Stimulated activated CD8-positive, alpha-beta memory T cell treated with anti-CD3 and anti-CD28 coated beads, Interleukin-7, amount 100 ng/mL, for 24 hours (primary cell): ENCODE data around the gene EXOC7.

Source experiments
- DNase-seq: peaks from one replicate; pipeline ENCODE4 v3.0.0-alpha.2; 2020; ENCODE audit warnings: low read depth

Gene EXOC7, protein sequence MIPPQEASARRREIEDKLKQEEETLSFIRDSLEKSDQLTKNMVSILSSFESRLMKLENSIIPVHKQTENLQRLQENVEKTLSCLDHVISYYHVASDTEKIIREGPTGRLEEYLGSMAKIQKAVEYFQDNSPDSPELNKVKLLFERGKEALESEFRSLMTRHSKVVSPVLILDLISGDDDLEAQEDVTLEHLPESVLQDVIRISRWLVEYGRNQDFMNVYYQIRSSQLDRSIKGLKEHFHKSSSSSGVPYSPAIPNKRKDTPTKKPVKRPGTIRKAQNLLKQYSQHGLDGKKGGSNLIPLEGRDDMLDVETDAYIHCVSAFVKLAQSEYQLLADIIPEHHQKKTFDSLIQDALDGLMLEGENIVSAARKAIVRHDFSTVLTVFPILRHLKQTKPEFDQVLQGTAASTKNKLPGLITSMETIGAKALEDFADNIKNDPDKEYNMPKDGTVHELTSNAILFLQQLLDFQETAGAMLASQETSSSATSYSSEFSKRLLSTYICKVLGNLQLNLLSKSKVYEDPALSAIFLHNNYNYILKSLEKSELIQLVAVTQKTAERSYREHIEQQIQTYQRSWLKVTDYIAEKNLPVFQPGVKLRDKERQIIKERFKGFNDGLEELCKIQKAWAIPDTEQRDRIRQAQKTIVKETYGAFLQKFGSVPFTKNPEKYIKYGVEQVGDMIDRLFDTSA

DNA sequence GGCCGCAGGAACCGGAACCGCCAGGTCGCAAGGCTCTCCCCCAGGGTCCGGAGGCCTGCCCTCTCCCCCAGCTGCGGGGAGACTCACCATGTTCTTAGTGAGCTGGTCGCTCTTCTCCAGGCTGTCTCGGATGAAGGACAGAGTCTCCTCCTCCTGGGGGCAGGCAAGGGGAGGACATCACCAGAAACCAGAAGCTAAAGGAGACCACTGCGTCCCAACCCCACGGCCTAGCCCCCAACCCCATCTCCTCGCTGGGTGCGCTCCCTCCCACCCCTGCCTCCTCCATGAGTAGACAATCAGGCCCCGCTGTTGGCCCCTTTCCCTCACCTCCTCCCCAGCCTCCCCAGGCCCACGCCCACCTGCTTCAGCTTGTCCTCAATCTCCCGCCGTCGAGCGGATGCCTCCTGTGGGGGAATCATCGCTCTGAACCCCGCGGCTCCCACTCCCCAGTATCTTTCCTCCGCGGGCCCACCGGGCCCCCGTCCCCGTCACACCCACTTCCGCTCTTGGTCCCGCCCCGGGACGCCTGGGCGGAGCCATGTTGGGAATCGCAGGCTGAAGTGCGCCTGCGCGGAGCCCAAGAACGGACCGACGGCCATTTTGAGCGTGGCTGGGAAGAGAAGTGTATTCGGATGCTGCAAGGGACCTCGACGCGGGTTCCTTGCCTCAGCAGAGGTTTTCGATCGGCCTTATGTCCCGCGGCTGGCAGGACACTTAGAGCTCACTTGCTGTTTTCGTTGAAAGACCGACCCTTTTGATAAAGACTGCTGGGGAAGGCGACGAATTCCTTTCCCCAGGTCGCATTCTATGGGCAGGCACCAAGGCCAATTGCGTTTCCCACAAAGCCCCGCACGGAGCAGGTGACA is at the start of gene EXOC7:
Gene EXOC7 (minus strand): TSS at position 514 of the 866 bp plus-strand sequence. CDS start 95 bp downstream, at position 419.
- DNase-seq, result peak; percentile 91

DNA sequence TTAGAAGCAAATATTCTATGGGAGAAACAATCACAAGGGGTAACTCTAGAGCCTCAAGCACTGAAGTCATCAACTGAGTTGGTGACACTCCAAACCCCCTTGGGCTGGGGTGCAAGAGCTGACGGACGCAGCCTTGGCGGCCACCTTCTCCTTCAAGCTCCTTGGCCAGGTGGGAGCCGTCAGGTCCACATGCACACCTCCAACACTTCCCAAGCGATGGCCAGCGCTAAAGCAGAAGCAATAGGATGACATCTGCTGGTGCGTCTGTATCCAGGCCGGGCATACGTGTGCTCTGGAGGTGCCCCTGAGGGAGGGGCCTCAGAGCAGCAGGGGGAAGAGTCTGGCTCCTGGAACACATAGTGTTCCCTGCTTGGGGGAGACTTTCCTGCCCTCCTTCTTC is 49.6 kb upstream of the EXOC7 start:
- DNase-seq, result no peak

DNA sequence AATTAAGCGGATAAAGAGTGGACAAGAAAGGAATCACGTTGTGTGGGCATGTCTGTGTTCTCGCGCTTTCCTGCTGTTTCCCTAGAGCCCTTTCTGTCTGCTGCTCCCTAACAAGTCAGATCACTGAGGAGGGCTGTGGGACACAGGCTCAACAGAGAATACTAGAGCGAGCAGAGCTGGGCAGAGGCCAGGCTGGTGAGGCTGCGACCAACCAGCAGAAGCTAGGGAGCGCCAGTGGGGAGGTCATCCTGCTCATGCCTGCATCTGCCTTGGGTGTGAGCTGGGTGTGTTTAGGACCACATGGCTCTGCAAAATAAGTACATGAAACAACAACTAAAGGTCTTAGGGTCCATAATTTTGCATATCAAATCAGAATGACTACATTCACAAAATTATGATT is 49.0 kb upstream of the EXOC7 start:
- DNase-seq, result no peak

DNA sequence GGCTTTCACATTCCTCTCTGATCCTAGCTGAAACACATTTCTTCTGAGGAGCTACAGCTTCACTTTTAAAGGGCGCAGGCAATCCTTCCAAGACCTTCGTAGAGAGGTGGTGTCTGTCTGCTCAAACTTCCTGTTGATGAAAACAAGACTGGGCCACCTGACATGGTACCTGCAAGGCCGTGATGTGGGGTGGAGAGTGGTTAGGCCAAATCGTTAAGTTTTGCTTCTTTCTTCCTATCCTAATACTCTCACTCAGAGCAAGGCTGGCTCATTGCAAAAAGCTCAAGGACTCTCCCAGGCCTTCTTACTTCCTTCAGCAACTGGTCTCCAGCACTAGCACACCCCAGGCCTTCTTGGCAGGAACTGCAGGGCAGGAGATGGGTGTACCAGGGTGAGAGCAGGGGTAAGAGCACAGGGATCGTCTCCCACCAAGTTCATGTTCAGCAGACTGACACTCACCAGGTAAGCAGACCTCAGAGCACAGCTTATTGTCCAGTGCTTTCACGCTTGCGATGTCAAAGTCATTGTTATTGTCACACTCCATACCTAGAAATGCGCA is 48.4 kb upstream of the EXOC7 start:
- DNase-seq, result no peak

DNA sequence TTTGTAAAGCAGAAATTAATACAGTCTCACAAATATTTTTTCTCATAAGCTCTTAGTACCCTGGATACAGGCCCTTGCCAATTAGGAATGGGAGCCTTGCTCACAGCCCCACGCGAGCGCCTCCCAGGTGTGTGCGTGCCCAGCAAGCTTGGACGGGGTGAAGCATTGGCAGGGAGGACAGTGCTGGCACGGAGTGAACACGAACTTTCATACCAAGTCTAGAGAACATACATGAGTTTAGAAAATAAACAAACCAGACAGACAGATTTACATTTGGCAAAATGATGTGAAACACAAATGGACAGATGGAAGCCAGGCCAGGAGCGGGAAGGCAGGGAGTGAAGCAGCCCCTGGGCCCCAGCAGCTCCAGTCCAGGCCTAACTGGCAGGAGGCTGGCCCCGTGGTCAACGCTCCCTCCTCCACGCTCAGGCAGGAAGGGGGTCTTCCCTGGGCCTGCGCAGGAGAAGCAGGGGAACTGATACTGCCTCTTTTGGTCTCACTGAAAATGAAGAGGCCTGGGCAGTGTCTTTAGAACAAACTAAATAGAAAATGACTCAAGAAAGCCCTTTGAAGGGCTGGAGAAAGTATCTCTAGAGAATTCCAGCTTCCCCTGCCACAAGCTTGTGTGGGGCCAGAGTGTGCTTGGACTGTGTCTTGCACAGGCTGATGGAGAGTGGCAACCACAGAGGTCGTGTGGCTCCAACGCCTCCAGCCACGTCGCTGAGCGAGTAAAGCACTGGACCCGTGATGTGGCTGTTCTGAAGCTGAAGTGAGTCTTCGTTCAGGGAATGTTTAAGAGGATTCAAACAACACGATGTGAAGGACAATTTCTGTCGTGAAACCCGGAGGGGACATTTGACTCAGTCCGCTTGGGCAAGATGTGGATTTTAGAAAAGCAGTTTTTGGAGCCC is 47.4 kb upstream of the EXOC7 start:
- DNase-seq, result no peak

DNA sequence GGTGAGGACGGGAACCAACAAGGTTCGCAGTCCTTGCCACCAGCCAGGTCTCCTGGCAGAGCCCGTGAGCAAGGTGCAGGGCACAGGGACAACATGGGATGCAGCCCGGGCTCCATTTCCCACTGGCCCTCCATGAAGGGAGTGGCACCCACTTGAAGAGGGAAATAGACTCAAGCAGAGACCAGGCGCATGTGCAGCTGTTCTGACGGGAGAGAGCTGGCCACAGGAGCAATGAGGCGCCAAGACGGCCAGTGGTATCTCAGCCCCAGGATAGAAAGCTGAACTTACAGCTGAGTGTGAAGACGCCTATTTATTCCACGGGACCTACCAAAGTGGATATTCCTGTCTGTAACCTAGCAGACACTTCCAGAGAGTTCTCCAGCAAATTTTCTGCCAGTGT is 45.6 kb upstream of the EXOC7 start:
- DNase-seq, result no peak

DNA sequence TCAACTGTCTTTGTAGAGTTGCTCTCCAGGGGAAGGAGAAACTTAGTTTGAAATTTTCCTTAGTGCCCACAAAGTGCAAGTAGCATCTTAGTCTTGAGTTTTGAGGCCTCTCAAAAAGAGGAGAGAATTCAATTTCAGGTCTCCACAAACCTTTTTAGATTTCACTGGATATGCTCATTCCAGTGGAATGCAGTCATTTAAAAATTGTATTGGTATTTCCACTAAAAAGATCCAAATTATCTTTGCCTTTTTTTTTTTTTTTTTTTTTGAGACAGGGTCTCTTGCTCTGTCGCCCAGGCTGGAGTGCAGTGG is 44.4 kb upstream of the EXOC7 start:
- DNase-seq, result no peak

DNA sequence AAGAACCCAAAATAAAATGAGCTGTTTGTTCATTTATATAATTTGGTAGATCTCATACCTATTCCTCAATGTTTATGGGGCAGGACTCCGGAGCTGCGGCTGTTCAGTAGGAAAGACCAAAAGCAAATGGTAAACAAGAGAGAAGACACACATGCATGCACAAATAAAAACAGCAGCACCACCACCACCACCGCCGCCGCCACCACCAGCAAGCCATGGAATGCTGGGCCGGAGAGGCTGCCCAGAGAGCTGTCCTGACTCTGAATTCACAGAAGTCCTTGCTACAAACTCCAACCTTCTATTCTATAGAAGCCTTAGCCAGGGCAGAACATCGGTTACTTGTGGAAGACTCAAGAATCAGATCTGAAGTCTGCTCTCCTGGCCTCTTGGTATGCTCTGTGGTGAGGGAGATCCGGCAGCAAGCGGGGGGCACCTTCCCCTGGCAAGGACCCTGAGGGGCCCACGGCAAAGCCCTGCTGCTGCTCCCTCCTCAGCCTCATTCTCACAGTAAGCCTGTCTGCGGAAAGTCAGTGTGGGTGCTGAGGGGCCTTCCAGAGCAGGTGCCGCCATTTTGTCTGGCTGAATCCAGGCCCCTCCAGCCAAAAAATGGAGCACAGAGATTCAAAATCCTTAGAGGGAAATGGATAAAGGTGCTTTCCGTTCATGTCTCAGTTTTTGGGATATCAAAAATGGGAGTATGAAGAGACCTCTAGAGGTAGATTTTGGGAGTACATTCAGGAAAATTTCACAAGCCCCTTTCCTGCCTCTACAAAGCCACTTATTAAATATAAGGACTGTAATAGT is 43.8 kb upstream of the EXOC7 start:
- no peak for DNase-seq

DNA sequence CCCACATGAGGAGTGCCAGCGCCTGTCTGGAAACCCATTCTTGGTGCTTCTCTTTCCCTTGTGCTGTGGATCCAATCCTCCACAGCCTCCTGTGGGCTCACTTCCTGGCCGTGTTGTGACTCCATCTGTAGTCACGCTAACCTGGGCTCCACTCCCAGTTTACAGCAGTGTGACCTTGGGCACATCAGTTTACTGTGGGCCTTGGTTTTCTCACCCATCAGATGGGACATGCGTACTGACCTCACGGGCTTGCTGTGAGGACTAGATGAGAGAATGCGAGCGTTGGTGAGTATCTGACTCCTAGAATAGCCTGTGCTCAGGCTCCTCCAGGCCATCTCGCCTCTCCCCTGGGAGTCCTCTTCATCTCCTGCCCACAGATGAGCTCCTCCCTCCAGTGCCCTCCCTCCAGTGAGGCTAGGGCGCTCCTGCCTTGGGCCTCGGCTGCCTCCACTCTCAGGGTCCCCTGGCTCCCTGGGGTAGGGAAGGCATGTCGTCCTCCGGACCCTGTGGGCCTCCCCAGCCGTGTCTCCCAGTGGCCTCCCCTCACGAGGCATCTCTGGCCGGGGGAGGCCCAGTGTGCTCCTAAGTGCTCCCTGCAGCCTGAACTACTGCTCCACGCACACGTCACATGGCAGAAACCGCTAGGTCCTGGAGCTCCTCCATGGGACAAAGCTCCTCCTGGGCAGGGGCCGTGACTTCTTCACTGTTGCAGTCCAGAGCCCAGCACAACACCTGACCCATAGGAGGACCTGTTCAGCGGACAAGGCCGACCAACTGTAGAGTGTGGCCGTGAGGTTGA is 42.7 kb upstream of the EXOC7 start:
- DNase-seq, result no peak

DNA sequence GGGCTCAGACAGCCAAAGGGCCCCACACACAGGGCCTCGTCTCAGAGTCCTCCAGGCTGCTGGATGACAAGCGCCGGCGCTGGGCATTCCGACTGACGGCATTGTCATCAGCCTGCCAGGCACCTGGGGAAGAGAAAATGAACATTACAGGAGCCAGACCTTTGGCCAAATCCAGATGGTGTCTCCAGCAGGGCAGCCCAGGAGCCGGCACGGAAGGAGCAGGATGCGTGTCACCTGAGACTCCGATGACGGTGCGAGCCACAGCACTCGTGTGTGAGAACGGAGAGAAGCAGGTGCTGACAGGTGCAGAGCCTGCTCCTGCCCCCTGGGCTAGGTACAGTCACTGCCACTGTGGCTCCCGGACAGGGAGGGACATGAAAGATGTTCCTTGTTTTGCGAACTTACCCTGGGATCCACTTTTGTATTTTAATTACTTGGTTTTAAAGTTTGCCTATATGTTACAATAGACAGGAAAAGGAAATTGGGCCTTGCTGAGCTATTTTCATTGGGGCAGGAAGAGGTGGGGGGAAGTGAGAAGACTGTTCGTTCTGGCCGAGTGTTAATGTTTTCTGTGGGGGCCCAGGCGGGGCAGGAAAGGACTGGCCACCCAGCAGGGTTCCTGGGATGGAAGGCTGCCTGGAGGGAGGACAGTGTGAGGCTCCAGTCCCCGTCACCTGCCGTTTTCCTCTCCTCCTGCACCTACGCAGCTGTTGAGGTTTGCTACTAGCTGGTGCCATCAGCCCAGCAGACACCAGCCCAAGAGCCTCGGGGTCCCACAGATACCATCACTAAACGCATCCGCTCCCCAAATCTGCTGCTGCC is 41.9 kb upstream of the EXOC7 start:
- DNase-seq, result no peak

DNA sequence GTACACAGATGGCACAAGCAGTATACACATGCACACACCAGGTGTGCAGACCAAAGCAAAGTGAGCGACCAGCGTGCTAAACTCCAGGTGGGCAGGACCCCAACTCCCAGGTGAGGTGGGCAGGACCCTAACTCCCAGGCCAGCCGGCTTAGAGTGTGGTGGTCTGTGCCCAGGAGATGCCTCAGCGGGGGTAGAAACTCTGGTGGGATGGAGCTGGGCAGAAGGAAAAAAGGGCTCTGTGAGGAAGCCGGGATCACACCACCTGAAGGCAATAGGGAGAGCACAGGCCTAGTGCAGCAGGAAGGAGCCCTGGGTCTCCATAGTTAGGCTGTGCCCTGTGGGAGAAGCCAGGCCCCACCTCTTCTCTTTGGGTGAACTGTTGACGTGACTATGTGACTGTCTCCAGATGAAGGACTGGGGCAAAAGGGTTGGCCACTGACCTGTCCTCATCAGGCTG is 39.0 kb upstream of the EXOC7 start:
- DNase-seq, result no peak

DNA sequence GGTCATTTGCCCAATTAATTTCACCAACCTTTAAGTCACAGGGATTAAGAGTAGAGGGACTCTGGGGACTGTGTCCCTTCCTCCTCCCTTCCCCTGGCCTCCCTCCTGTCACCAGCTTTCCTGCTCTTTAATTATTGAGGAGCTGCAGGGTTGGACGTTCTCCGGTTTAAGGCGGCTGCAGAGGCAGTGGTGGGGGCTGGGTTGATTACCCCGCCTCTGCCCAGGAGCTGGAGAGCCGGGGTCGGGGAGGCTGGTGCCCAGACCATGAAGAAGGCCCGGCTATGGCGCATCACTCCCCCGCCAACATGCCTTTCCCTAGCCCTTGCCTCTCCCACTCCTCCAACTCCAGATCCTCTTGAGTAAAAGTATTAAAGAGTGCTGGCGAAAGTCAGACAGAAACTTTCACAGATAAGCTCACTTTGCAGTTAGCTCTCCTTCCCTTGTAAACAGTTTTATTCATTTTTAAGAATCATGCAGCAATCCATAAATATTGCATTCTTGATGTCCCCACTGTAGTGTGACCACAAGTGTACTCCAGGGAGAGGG is 38.5 kb upstream of the EXOC7 start:
- DNase-seq, result no peak

DNA sequence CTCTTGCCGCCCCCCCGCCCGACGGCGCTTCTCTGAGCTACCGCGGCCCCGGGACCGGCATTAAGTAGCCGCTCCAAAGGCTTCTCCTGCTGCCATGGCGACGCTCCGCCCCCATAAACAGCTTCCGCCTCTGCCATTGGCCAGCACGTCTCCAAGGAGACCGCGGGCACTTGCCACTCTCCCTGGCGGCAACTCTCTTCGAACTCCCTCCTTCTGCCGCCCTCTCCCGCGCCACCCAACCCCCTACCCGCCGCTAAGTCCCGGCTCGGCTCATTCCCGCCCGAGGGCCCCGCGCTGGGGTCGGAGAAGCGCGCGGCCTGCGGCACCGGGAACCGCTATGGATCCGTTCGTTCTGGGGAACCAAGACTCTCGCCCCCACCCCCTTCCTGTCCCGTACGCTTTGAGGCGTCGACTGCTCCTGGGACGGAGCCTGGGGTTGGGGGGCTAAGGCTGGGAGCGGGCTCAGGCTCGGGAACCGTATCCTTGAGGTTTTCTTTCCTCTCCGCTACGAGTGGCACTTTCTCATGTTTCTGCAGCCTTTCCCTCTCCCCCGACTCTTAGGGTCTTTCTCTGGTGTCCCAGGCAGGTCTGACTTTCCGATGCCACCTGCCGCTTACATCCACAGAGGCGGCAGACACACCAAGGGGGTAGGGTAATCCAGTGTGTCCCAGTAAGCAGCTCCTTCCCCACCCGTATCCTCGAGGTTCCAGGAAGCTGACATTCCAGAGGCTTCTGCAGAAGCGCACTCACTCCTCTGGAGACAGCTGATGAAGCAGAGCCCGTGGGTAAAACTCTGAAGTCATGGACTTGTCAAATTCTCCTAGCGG is 37.8 kb upstream of the EXOC7 start, which contains the start of gene FOXJ1:
Gene FOXJ1 (minus strand): TSS at position 34 of the 827 bp plus-strand sequence. CDS start 850 bp downstream, outside the sequence.
- peak; percentile 79 for DNase-seq

DNA sequence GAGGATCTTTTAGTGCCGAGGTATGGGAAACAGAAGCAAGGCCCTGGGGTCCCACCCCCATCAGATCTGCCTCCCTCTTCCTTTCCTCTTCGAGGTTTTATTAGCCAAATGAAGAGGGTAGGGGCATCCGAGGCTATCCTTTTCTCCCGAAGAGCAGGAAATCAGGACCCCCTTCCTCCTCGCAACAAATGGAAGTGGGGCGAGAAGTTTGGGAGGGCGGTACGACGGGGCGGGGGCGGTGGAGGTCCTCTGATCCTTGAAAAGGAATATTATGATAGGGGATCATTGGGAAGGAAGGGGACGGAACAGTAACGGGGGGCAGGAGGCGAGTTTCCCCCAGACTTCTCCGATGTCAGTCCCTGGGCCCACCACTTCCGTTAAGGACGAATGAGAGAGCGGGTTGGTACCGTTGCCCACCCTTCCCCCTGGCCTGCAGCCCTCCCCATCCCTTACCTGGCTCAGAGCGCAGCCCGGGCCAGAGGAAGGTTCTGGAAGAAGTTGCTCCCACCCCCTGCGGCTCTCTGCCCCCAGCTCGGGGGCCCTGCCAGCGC is 37.1 kb upstream of the EXOC7 start:
- DNase-seq, result no peak

DNA sequence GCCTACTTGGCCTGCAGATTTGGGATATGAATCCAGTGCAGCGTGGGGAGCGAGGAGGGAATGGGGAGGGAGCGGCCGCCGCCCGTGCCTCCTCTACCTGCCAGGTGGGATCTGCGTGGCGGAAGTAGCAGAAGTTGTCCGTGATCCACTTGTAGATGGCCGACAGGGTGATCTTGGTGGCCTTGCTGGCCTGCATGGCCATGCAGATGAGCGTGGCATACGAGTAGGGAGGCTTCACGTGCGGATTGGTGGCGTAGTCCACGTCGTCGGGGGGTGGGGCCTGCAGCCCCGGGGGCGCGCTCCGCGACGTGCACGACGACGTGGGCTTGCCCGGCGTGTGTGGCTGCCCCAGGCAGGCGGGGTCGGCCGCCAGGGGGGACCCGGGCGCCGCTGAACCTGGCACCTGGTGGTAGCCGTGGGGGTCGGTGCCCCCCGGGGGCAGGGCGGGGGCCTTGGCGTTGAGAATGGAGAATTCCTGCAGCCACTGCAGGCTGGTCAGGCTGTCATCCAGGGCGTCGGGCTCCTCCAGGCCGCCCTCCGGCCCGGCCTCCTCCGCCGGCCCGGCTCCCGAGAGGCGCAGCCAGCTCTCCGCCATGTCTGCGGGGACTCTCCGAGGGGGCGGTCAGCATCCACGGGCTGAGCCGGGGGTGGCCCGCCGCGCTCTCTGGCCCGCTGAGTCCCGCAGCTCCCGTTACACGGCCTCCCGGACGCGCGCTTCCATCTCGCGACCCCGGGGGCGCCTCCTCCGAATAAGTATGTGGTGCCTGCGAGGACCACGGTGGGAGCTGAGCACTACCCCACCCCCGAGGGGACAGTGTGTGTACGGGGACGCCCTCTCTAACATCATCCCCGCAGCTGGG is 36.4 kb upstream of the EXOC7 start:
- DNase-seq, result no peak
